Ishikawa (cell line): ENCODE data around the gene KRT26.
A peak's percentile ranks its signal among the peaks of the same experiment; 100 is the strongest.

ENCODE experiments used
- CEBPB ChIP-seq: IDR thresholded peaks from 2 replicates; pipeline ENCODE4 v1.6.1; 2012
- CREB1 ChIP-seq: IDR thresholded peaks from 2 replicates; pipeline ENCODE4 v1.6.1; 2012; ENCODE audit warnings: low read depth
- EGR1 ChIP-seq: IDR thresholded peaks from 2 replicates; pipeline ENCODE4 v1.6.1; 2012
- EP300 ChIP-seq: IDR thresholded peaks from 2 replicates; pipeline ENCODE4 v1.6.1; 2012; ENCODE audit warnings: borderline replicate concordance
- FOXM1 ChIP-seq: IDR thresholded peaks from 2 replicates; pipeline ENCODE4 v1.6.1; 2012; ENCODE audit warnings: low read depth, borderline replicate concordance
- NFIC ChIP-seq: IDR thresholded peaks from 2 replicates; pipeline ENCODE4 v1.6.1; 2012
- RAD21 ChIP-seq: IDR thresholded peaks from 2 replicates; pipeline ENCODE4 v1.6.1; 2012; ENCODE audit warnings: low read depth
- REST ChIP-seq: IDR thresholded peaks from 2 replicates; pipeline ENCODE4 v1.6.1; 2012; ENCODE audit warnings: low read depth, mild to moderate bottlenecking
- TAF1 ChIP-seq: IDR thresholded peaks from 2 replicates; pipeline ENCODE4 v1.6.1; 2012; ENCODE audit warnings: low read depth, mild to moderate bottlenecking
- TCF12 ChIP-seq: IDR thresholded peaks from 2 replicates; pipeline ENCODE4 v1.6.1; 2012; ENCODE audit warnings: low read depth
- TEAD4 ChIP-seq: IDR thresholded peaks from 2 replicates; pipeline ENCODE4 v1.6.1; 2012
- YY1 ChIP-seq: IDR thresholded peaks from 2 replicates; pipeline ENCODE4 v1.6.1; 2012; ENCODE audit warnings: low read depth
- ZBTB7A ChIP-seq: IDR thresholded peaks from 2 replicates; pipeline ENCODE4 v1.6.1; 2012; ENCODE audit warnings: low read depth
- TF ChIP-seq, protein P1 (sequence below): IDR thresholded peaks from 2 replicates; pipeline ENCODE4 v1.6.1; 2012
- TF ChIP-seq, protein P2 (sequence below): IDR thresholded peaks from 2 replicates; pipeline ENCODE4 v1.6.1; 2012

Gene KRT26

DNA sequence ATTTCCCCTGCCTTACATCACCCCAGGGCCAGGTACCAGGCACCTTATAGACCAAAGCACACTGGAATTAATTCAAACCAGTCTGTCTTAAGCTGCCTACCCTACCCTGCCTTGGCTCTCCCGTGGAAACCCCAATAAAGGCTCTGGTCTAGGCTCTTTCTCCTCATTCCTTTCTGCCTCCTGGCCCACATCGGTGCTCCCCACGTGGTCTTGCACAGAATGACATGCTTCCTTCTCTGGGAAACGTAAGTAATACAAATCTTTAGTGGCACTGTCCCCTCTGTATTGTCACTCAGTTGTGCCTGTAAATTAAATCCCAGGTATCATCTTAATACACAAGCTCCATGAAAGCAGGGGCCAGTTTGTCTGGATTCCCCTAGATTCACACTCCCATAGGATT is 33.4 kb downstream of the KRT26 start:
- TF ChIP-seq TEAD4 (no peak), CREB1 (no peak), EP300 (no peak), EGR1 (no peak), YY1 (no peak)
- TF ChIP-seq, protein P1, sequence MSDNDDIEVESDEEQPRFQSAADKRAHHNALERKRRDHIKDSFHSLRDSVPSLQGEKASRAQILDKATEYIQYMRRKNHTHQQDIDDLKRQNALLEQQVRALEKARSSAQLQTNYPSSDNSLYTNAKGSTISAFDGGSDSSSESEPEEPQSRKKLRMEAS, result no peak

- no peak for TF ChIP-seq CEBPB
- TF ChIP-seq TCF12, result no peak
- no peak for TF ChIP-seq EP300
- no peak for TF ChIP-seq YY1
- TF ChIP-seq REST, result no peak
- TF ChIP-seq TEAD4, result no peak
- no peak for TF ChIP-seq TAF1
- TF ChIP-seq, protein P2, sequence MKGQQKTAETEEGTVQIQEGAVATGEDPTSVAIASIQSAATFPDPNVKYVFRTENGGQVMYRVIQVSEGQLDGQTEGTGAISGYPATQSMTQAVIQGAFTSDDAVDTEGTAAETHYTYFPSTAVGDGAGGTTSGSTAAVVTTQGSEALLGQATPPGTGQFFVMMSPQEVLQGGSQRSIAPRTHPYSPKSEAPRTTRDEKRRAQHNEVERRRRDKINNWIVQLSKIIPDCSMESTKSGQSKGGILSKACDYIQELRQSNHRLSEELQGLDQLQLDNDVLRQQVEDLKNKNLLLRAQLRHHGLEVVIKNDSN, result no peak
- no peak for TF ChIP-seq FOXM1
- TF ChIP-seq, protein P1, result no peak
- no peak for TF ChIP-seq ZBTB7A
- TF ChIP-seq EGR1, result no peak
- TF ChIP-seq NFIC, result no peak
- TF ChIP-seq CREB1, result no peak
- TF ChIP-seq RAD21, result no peak
Measured at GRCh38 chr17:40735016-40735415, 37.0 kb downstream of the KRT26 start.

DNA sequence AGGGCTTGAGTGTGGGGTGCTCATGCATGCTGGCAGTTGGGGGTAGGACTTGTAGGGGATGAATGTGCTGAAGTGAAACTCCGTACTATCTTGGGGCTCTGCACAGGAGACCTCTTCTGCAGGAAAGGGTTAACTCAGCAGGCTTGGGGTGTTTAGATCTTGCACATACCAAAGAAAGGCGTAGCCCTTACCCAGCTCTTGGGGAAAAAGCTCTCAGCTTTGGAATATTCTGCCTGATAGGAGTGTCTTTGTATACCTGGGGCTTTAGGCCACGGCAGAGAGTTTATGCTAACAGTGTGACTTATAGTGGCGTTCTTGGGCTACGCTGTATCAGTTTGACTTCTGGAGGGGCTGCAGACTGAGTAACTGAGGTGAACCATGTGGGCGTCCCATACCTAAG is 38.0 kb downstream of the KRT26 start:
- TF ChIP-seq FOXM1 (no peak), CEBPB (no peak), CREB1 (no peak), TCF12 (no peak), EP300 (no peak), NFIC (no peak), ZBTB7A (no peak)
- TF ChIP-seq, protein P2, result no peak
- TF ChIP-seq, protein P1, result no peak

DNA sequence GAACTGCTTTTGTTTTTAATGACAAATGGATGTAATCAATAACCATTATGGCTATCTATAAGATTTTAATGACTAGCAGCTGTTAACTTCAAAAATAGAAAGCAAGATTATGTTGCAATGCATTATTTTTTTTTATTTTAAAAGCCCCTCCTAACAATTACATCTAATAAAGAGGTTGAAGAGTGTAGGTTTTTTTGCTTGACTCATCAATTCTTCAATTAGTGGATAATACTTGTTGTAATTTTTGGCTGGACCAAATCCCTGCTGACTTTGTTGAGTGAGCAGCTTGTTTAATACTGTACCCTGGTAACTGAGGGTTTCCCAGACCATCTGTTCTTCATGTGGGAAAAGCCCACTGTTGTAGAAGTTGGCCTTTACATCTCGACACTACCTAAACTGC is 41.0 kb downstream of the KRT26 start:
- TF ChIP-seq RAD21 (no peak), FOXM1 (no peak), EP300 (no peak), NFIC (no peak), REST (no peak)

- 0 out of 2 replicates have a peak, but pooled peaks have one; percentile 50 for TF ChIP-seq CEBPB
- no peak for TF ChIP-seq ZBTB7A
- TF ChIP-seq, protein P2, result no peak
- no peak for TF ChIP-seq FOXM1
Measured at GRCh38 chr17:40727447-40728231, 44.4 kb downstream of the KRT26 start.

DNA sequence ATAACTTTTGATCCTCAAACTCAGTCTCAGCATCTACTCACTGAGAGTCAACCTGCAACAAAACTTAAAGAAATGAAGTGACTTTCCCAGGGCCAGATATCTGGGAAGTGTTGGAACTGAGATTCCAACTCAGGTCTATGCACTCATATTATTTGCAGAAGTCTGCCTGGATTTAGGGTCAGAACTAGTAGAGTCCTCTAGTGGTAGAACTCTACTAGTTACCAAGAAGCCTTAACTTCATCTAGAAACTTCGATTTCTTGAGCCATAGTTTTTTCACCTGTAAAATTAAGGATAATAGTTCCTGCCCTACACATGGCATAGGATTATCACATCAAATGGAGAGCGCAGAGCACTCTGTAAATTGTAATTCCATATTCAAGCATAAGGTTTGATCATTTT is 45.1 kb downstream of the KRT26 start:
- TF ChIP-seq RAD21 (peak; percentile 41; the same call in 1 of the 2 replicates), EGR1 (no peak)
